GM10847 (cell line): Measurements from ENCODE around the gene KCNT1.

Source experiments
- POLR2A ChIP-seq: IDR thresholded peaks from 2 replicates; pipeline ENCODE4 v1.6.1; 2011; ENCODE audit not compliant: insufficient read length; ENCODE audit errors: extremely low read depth

KCNT1 gene

DNA sequence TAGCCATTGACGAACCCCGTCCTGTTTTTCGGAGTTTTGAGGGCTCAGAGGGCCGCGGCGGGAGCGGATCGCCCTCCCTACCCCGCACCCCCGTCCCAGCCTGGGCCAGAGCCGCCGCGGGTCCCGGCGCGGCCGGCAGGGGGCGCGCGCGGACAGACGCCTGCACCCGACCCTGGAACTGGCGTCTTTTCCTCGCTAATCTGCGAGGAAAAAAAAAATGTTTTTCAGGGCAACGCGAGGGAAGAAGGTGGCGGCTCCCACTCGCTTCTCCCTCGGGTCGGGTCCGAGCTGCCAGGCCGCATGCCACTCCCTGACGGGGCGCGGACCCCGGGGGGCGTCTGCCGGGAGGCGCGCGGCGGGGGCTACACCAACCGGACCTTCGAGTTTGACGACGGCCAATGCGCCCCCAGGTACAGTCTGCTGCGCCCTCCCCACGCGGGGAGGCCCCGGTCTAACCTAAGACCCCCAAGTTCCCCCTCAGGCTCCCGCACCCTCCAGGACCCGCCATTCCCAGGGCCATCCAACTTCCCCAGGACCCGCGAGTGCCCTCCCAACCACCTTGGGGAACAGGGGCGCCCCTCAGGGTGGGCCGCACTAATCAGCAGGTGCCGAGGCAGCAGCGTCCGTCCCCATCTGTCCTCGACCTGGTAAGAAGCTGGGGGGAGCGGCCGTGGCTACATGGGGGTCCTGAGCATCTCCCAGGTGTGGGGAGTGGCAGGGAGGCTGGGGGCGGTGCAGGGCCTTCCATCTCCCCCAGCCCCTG, at the start of gene KCNT1:
TSS of gene KCNT1 (plus strand) at position 227 of the 763 bp plus-strand sequence. CDS start at position 301, 74 bp downstream.
- TF ChIP-seq POLR2A = no peak

DNA sequence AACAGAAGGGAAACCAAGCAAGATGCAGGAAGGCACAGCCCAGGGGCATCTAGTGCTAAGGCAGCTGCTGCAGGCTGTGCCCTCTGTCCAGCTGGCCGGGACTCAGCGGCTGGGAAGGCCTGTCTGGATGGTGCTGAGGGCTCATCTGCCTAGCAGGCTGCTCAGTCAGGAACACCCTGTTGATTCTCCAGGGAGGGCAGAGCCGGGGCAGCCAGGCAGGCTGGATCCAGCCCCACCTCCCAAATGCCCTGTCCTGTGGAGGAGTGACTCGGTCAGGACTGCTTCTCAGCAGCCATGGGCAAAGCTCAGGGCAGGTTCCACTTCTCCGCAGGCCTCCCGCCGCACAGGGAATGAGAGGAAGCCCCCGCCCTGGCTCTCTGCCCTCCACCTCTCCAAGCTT, 46.7 kb upstream of the KCNT1 start:
- no peak for TF ChIP-seq POLR2A

DNA sequence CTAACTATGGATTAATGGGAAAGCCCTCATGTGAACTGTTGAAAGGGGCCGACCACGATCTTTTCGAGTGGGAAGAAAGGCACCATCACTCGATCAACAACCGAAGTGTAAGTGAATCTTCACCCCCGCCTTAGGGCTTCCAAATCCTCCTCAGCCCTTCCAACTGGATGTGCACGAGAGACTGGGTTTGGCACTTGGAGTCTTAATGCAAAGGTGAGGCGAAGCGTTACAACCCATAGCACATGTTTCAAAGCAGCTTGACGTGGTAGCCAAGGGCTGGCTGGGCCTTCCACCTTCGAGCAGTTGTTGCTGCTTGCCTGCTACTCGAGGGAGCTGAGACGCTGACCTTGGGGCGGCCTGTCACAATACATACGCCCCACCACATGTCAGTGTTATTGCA, 44.6 kb upstream of the KCNT1 start:
- TF ChIP-seq POLR2A = no peak

DNA sequence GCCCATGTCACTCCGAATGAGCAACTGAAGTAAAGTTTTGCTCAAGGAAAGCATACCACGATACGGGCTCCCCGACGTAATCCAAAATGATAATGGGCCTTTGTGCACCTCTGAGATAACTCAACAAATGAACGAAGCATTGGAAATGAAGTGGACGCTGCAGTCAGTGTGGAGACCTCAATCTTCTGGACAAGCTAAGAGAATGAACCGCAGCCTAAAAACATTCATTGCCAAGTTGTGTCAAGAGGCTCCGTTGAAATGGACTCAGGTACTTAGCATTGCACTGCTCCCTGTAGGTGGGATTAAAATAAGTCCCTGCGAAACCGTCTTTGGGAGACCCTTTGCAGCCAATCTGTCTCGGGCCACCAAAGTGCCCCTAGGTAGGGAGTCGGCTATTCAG, 42.7 kb upstream of the KCNT1 start:
- TF ChIP-seq POLR2A = no peak

DNA sequence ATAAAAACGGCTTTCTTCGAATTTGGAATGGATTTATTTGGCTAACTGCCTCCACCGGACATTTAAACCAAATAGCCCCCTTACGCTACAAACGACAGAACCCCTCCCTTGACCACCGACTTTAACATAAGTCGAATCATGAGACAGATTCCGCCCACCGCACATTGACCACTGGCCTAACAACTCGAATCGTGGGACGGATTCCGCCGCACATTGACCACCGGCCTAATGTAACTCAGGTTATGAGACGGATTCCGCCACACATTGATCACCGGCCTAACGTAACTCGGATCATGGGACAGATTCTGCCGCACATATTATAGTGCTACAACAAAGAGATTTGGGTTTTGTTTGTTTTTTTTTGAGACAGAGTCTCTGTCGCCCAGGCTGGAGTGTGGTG, 41.6 kb upstream of the KCNT1 start:
- TF ChIP-seq POLR2A = no peak

DNA sequence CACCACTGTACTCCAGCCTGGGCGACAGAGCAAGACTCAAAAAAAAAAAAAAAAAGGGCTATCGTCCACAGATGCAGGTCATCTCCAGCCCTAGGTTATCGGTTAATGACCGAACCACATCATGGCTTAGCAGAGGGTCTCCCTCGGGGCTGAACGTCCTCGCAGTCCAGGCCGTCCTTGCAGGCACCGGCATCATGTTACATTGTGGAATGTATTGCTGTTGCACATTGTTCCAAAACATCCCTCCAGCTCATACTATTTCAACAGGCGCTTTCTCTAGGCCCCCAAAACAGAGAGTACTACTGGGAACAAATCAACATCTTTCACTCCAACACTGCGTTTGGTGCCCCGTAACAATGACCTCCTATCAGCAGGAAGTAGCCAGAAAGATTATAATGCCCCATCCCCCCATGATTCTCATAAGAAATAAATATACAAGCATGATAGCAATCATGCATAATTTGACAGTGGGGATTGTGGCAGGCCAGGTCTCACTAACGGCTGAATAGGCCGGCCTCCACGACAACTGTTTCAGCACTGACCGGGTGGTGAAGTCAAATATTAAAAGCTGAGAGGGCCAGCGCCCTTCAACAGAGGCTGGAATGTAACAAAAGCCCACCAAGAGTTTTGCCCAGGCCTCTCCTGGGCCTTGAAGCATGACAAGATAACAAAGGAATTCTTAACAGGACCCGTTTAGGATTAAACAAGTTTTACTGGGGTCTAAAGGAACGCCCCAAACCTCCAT, 40.0 kb upstream of the KCNT1 start:
- no peak for TF ChIP-seq POLR2A

DNA sequence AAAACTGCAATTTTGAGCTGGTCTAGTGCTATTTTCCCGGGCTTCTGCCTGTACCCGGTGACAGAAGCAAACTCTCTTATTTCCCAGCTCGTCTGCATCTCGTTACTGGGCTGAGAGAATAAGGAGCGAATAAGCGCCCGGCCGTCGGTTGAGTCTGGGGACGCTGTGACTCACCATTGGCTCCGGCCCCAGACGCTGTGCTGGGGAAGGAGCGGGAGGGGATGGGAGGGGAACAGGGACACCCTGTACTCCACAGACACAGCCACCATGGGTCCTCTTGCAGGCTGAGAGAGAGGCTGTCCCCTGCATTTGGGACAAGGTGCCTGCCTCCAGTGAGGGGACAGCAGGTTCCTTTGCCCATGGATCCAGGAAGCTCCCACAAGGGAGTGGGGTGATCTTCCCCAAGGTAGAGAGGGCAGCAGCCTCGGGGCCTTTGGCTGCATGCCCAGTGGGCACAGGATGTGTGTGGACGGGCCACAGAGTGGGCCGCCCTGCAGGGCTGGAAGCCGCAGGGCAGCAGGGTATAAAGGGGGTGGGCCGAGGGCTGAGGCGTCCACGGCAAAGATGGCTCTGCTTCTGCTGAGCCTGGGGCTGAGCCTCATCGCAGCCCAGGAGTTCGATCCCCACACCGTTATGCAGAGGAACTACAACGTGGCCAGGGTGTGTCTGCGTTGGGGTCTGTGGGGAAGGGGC, 39.1 kb upstream of the KCNT1 start, which contains the start of gene LCN9:
TSS of gene LCN9 (plus strand) at position 552 of the 693 bp plus-strand sequence. CDS start at position 565, 13 bp downstream.
- no peak for TF ChIP-seq POLR2A

DNA sequence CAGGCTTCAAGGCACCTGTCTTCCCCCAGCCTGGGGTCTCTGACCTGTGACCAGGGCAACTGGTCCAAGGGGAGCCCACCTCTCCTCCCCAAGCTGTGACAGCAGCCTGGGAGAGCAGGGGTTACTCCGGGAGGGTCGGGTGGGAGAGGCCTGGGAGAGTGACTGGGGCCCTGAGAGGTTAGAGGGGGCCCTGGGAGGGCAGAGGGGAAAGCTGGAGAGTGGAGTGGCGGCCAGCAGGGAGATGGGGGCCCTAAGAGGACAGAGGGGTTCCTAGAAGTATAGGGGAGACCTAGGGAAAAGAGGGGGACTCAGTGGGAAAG, 38.6 kb upstream of the KCNT1 start:
- TF ChIP-seq POLR2A = no peak

DNA sequence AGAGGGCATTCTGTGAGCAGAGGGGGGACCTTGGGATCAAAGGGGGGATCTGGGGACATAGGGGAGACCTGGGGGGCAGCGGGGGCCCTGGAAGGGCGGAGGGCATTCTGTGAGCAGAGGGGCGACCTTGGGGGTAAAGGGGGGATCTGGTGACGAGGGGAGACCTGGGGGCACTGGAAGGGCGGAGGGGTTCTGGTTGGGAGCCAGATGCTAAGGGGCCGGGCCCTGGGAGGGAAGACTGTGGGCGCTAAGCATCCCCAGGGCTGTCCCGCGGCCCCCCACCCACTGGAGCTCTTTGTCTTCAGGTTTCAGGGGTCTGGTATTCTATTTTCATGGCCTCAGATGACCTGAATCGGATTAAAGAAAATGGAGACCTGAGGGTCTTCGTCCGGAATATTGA, 38.1 kb upstream of the KCNT1 start:
- no peak for TF ChIP-seq POLR2A

DNA sequence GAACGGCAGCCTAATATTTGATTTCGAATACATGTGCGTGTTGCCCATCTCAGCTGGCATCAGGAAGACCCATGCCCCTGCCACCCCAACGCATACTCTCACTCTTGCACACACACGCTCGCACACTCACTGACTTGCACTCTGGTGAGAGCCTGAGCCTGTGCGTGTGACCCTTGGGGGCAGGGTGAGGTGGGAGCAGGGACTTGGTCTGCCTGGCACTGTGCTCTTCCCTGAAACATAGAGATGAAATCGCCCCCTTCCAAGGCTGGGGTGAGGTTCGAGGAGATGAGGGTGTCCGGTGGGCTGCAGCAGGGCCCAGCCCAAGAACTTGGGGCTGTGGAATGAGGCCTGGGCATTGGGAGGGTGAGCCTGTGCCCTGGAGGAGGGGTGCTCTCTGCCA, 37.7 kb upstream of the KCNT1 start:
- TF ChIP-seq POLR2A = no peak

DNA sequence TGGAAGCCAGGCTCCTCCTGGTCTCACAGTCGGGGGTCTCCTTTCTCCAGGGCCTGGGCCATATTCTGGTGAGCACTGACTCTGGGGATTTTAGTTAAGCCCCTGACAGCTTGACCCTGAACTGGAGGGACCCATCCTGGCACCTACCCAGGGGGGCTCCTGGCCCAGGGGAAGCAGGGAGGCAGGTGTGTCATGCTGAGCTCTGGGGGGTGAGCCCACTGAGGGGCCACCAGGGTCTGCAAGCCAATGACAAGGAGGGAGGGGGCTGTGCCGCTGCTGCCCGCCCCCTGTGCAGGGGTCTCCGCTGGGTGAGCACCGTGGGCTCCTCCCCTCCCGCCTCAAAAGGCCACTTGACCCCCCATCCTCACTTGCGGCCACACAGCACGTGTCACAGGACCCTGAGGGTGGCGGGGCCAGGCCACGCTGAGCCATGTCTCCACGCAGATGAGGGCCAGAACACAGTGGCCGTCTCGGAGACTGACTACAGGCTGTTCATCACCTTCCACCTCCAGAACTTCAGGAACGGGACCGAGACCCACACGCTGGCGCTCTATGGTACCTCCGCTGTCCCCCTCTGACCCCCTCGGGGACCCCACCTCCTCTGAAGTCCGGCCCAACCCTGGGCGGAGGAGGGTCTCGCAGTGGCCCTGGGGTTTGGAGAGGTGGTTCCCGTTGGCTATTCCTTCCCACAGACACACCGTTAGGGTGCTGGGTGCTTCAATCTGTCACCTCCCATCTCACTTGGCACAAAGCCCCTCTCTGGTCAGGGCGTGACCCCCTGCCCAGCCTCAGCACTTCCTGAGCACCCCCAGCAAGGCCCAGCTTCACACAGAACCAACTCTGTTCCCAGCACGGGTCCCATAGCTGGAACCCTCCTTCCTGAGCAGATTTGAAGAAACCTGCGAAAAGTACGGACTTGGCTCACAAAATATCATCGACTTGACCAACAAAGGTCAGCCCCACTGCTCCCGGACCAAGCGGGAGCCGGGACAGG, 36.9 kb upstream of the KCNT1 start:
- no peak for TF ChIP-seq POLR2A

DNA sequence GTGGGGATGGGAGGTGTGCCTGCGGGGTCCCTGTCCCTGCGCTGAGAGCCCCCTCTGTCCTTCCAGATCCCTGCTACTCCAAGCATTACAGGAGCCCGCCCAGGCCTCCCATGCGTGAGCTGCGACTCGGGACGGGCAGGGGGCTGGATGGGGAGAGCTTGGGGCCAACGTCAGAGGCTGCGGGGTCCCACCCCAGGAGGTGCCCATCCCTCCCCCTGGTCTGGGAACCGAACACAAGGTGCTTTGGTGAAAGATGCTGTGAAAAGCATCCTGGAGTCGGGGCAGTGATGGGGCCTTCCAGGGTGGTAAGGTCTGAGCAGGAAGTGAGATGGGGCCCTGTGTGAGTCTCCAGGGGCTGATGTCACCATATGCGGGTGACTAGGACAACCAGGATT, 36.2 kb upstream of the KCNT1 start:
- no peak for TF ChIP-seq POLR2A

DNA sequence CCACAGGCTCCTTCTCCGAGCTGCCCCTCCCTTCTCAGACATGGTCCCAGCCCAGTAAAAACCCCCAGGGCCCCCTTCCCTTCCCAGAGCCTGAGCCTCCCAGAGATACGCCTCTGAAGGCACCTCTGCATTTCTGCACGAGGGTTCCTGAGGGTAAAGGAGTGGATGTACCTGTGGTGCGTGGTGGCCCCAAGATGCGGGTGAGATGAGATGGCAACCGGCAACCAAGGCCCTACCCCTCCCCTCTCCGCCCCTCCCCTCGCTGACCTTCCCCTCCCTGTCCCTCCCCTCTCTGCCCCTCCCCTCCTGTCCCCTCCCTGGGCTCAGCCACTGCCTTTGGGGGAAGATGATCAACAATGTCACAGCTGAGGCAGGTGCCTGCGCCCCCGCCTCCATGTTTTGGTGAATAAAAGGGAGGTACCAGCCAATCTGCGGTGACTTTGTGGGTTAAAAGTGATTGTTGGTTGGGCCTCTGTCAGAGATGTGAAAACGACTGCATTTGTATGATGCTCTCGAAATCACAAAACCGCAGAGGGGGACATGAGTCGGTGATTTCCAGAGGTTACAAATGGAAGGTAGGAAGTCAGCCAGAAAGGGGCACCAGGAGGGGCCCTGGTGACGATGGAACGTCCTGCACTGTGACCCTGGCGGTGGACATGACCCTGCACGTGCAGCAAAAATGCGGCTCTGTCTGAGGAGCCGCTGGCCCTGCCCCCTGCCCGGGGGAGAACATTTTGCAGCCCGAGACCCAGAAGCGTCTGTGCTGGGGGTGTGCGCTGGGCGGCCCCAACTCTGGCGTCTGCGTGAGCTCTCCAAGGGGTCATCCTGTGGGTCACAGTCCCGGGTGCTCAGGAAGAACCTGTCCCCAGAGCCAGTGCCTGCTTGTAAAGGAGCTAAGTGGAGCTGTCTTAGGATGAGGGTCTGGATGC, 35.2 kb upstream of the KCNT1 start:
- TF ChIP-seq POLR2A = no peak
